GM21526 (cell line): ENCODE data around the gene CAPN15.

Experiments used
- ATAC-seq: cut with Tn5 transposase; IDR thresholded peaks from one replicate; pipeline ENCODE4 v1.9.1; 2021; ENCODE audit warnings: moderate library complexity; ENCODE audit not compliant: unreplicated experiment, low FRiP score

The CAPN15 gene

GRCh38 chr16:559411-560203, 32.1 kb downstream of the CAPN15 start:
- no peak for ATAC-seq

- ATAC-seq: no peak
Observed at GRCh38 chr16:560204-560700, 32.7 kb downstream of the CAPN15 start, which contains the start of gene PRR35. Gene PRR35, plus strand, starts transcription at chr16:560394. Its CDS starts 2,901 bp downstream, at chr16:563295.

GRCh38 chr16:560701-561412, 33.3 kb downstream of the CAPN15 start:
- ATAC-seq: no peak

- ATAC-seq: no peak
Observed at GRCh38 chr16:561413-561794, 33.9 kb downstream of the CAPN15 start.

GRCh38 chr16:561957-562938, 34.7 kb downstream of the CAPN15 start:
- ATAC-seq: no peak

GRCh38 chr16:563072-563644, 35.6 kb downstream of the CAPN15 start:
- ATAC-seq: no peak

- ATAC-seq: no peak
Observed at GRCh38 chr16:564690-565418, 37.3 kb downstream of the CAPN15 start.

GRCh38 chr16:565419-566330, 38.2 kb downstream of the CAPN15 start:
- no peak for ATAC-seq

GRCh38 chr16:566475-567372, 39.2 kb downstream of the CAPN15 start, which contains the start of gene NHLRC4:
Gene NHLRC4, plus strand, starts transcription at chr16:567005. Its CDS starts 1,043 bp downstream, at chr16:568048.
- ATAC-seq: no peak

GRCh38 chr16:567373-568256, 40.1 kb downstream of the CAPN15 start:
- ATAC-seq: no peak

- no peak for ATAC-seq
Observed at GRCh38 chr16:568401-569258, 41.1 kb downstream of the CAPN15 start.

- ATAC-seq: no peak
Observed at GRCh38 chr16:569445-570254, 42.1 kb downstream of the CAPN15 start, which contains the start of gene PIGQ. Gene PIGQ, plus strand, starts transcription at chr16:569968. Its CDS starts 4,107 bp downstream, at chr16:574075.

GRCh38 chr16:572865-573650, 45.5 kb downstream of the CAPN15 start:
- no peak for ATAC-seq
